HT1080 (cell line): ENCODE measurements around the gene C19orf47. TPM values are rescaled to one million over a fixed set of nuclear protein-coding genes. Genes with fewer than 3 reads are reported as not detected.

Source experiments
- DNase-seq: peaks from one replicate; pipeline ENCODE4 v3.0.0-alpha.2; 2015; ENCODE audit warnings: low read depth
- total RNA-seq: library from RNA; depleted of rRNA; stranded (reverse); fragments of >200 nt; shearing (Covaris generic); gene quantifications from 2 replicates; pipeline ENCODE4 v1.2.3, GENCODE V29; 2014

The C19orf47 gene
- total RNA-seq, 1 experiment from 2014 or later = 24.3 TPM

DNA sequence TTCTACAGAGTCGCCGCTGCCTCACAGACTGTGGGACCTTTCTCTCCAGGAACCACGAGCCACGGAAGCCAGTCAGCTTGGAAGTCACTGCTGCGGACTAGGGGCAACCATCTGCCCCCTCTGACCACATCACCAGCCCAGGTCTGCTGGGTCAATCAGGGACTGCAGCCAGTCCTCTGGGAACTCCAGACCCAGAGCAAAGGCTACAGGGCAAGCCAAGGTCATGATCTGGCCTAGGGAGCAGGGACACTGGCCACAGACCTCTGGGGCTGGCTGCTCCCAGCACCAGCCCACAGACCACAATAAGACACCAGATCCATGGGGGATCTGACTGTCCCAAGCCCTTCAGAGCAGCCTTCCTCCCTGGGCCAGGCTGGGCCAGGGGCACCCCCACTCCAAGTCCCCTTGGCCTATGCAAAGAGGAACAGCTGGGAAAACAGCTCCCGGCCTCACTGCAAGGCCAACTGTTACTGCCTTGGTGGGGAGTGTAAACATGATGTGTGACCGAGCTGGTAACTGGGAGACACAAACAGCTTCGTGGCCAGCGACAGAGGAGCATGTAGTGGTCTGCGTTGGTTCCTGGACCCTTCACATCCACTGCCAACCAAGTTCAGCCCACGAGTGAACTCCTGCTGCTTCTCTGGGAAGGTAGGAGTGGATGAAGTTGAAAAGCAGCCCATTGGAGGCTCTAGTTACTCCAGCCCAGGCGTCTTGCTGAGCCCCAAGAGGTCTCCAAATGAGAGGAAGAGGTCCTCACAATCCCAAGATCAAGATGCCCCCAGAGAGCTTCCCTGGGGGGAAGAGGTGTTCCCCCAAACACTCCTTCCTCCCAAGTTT lies 64.6 kb downstream of the C19orf47 start:
- DNase-seq = no peak

DNA sequence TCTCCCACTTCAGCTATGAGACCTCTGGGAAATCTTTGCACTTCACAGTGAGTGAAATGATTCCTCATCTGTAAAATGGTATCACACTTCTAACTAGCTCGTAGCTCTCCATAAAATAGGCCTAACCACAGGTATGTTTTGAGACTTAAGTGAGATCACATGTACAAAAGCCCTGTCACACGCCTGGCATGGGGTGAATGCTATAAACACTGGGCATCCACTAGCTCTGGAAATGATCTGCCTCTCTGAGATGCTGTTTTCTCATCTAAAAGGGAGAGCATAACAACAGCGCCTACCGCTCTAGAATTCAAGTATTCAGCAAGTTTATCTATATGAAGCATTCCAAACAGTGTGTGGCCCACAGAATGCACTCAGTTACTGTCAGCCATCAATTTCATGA lies 65.3 kb downstream of the C19orf47 start:
- DNase-seq = no peak

DNA sequence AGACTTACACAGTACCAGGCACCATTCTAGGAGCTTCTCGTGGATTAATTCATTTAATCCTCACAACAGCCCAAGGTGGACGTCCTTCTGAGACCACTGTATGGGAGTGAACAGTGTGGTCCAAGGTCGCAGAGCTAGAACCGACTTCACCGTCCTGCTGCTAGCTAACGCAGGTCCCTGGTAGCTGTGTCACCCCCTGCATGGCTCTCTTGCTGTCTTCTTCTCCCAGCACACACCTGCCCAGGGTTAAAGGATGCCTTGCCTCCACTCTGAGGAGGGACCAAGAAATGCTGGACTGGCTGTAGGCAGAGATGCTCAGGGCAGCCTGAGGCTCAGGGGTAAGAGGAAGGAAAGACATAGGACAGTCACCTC lies 66.0 kb downstream of the C19orf47 start:
- DNase-seq = no peak

DNA sequence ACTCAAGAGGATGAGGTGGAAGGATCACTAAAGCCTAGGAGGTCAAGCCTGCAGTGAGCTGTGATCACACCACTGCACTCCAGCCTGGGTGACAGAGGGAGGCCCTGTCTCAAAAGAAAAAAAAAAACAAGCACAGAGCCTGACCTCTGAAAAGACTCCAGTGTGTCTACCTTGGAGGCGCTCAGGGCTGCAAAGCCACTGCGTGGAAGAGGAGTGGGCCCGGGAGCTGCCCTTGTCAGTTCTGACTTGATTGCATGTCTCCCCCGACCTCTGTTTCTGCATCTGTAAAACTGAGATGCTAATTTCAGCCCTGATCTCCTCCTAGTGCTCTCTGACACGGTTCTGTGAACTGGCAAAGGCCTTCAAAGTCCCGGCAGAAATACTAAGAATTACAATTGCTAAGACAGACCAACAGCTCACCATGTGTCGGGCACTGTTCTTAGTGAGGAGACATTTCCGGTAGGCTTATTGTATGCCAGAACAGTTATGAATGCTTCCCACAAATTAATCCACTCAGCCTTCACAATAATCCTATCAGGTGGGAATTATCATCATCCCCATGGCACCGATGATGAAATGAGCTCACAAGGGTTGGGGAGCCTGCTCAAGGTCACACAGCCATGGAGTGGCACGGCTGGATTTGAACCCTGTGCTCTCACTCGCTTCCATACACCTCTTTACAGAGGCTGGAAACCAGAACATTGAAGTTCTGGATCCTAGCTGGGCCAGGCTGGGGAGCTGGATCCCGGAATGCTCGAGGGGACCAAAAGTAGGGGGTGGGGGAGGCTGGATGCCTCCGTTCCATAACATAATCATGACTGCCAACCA lies 66.6 kb downstream of the C19orf47 start:
- no peak for DNase-seq

DNA sequence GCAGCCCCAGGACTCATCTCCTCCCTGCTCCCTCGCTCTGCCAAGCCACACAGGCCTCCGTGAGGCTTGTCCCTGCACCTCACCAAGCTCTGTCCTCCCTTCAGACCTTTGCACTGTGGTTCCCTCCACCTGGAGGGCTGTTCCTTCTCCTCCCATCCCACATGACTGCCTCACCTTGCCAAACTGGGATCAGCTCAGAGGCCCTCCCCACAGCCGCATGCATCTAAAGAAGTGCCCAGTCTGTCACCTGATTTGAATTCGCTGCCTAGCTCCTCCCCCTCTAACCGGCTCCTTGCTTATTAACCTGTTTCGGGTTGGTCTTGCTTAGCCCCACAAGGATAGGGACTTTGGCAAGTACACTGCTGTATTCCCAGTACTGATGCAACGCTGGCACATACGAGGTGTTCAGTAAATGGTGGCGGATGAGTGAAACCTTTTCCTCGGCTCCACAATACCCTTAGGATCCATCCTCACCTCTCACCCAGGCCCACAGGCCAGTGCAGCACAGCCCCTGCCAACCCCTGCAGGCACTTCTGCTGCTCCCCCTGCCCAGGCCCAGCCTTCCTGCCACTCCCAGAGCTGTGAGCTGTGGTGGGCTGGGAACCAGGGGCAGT lies 67.5 kb downstream of the C19orf47 start:
- no peak for DNase-seq

DNA sequence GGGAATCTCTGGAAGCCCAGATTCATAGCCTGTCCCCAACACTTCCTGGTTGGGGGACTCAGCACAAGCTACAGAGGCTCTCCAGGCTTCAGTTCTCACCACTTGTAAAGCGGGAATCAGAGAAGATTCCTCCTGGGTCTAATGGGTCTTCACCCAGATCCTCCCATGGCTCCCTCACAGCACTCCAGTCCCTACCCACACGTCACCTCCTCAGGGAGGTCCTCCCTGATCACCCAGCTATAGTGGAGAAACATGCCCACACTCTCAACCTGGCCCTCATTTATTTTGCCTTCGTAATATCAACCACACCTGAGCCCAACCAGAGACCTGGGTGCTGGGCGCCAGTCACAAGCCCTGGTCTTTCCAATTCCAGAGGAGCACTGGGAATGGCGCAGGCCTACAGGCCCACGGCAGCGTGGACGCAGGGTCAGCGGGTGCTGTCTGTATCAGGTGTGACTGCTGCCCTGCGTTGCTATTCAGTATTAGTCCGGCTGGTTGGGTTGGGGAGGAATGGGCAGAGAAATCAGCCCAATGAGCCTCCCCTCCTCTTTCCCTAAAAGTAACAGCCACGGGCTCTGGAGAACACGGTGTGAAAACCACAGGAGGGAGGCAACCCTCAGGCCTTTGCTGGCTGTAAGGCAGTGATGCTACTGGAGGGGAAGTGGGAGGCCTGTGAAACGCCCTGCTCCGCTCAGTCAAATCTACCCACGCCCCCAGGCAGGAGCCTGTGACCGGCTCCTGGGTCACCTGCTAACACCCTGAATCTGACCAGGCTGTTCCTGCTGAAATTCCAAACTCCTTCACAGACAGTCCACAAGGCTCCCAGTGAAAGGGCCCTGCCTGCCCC lies 68.2 kb downstream of the C19orf47 start:
- DNase-seq = no peak

DNA sequence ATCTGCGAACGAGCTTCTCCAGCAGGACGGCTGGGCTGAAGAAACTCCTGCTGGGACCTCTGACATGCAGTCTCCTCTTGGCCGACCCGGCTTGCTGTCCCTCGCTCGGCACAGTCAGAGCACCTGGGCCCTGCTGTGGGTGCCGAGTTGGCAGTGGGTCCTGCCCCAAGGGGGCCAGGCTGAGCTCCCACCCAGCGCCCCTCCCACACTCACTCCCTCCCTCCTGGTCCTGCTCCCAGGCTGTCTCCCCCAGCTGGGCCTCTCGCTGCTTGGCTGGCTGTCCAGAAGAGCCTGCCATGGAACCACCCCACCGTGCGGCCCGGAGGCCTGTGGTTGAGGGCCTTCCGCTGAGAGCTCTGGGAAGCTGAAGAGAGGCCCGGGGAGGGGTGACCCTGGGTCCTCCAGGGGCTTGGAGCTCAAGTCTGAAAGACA lies 69.1 kb downstream of the C19orf47 start:
- no peak for DNase-seq

DNA sequence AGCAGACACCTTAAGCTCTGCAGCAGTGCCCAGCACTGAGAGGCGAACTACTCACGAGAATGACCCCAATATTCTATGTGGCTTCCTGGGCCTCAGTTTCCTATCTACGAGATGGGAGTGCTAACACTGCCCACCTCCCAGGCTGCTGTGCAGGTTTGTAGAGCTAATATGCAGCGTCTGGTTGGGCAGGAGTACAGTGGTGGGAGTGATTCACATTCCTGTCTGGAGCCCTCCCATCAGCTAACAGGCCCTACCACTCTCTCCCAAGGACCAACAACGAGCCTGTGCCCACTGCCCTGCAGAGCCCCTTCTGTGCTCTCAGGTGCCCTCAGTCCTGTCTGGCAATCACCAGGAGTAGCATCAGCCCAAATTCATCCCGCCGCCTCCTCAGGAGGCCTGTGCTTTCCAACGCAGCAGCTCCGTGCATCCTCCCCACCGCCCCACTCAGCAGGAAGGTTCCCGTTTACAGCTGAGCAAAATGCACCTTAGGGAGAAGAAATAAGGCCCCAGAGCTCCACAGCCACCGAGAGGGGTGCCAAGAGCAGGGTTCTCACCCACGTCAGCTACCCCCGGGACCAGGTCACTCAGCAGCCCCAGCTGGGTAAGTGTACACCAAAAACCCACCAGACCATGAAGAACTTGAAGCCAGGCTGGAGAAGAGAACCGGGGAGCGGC lies 69.7 kb downstream of the C19orf47 start:
- DNase-seq = no peak

DNA sequence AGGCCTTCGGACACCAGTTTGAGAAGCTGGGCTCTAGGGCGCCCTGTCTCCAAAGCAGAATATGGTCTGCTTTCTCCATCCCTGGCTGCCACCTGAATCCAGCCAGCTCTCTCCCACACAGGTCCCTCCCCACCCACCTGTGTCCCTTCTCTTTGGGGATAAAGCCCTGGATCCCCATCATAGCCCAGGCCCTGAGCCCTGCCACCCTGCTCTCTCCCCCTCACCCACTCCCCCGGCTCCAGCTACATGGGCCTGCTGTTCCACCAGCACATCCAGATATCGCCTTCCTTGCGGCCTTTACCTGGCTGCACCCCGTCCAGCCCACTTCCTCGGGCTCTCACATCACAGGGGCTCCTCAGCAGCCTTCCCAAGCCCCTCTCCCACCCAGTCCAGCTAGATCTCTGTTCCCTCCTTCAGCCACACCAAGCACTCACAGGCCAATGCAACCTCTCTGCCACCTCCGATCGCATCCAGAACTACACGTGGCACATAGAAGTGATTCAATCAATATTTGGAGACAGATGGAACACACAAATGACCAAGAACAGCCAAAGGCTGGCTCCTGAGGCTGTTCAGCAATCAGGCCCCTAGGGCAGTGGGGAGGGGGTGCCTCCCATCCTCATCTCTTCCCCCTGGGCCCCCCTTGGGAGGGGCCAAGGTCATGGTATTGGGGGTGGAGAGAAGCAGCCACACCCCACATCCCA lies 70.7 kb downstream of the C19orf47 start:
- no peak for DNase-seq

DNA sequence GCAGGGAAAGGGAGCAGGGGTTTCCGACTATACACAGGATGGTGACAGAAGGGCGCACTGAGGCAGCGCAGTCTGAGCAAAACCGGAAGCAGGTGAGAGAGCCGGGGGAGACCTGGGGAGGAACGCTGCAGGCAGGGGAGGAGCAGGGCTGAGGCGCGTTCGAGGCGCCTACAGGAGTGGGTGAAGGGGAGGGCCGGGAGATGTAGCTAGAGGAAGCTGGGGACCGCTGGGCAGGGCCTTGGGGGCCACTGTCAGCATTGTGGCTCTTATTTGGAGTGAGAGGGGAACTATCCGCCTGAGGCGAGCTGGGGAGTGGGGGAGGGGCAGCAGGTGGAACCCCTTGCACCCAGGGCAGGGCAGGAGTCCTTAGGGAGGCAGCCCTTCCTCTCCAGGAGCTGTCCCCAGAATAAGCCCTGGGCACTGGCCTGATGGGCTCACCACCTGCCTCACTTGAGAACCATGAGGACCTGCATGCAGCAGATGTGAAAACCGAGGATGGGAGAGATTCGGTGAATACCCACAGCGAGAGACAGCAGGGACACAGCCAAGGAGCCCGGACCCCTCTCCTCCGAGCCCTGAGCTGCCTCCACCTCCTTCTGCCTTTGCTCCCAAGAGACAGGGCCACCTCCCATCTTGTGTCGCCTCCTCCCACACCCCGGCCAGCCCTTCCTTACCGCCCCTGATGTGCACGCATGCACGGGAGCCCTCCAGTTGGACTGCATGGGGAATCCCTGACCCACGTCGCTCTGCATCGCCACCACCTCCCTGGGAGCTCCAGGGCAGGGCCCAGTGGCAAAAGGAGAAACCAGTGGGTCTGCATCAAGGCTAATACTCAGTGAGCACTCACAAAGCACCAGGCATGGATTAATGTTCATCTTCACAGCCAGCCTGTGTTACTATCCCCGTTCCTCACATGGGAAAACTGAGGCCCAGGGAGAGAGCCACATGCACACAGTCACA lies 73.3 kb downstream of the C19orf47 start:
- DNase-seq = no peak

DNA sequence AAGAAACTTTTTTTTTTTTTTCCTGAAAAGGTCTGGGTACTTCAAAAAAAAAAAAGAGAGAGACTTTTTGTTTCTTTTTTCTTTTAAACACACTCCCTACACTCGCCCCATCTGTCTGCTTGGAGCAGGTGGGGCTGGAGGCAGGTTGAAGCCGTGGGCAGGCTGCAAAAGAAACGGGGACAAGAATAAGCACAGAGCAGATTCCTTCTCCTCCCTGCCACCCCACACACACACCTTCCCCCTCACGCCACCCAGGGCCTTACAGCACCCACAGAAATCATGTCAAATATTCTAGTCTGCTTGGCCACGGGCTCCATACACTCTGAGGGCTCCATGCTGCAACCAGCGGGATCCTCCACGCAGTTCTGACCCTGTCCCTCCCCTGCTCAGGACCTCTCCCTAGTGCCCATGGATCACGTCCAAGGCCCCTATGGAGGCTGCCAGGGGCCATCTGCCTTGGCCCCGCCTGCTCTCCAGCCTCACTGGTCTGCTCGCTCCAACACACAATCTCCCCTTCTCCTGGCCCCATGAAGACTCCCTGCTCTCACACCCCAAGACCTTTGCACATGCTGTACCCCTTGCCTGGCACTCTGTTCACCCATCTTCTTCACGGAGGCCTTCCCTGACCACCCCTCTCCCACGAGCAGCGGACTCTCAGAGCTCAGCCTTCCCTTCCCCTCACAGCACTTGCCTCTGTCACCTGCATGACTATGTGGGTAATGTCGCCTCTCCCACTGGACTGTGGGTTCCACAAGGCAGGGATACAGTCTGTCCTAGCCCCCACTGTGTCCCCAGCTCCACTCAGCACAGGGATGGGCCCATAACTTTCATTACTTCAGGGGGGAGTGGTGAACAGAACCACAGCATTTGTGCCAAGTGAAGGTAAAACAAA lies 74.5 kb downstream of the C19orf47 start:
- no peak for DNase-seq

DNA sequence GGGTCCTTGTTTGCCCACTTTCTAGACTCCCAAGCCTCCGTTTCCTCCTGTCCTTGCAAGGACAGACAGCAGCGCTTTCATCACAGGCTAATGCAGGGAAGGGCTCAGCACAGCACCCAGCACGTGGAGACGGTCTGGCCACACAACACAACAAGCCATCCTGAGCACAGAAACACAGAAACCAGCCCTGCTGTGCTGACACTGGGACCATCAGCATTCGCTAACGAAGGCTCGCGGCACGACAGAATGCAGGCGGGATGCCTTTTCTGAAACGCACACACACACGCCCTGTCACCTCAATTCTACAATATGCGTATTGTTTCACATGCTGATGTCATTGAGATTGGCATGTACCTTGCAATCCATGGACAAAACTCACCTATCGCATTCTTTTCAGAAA lies 75.9 kb downstream of the C19orf47 start:
- DNase-seq = no peak

DNA sequence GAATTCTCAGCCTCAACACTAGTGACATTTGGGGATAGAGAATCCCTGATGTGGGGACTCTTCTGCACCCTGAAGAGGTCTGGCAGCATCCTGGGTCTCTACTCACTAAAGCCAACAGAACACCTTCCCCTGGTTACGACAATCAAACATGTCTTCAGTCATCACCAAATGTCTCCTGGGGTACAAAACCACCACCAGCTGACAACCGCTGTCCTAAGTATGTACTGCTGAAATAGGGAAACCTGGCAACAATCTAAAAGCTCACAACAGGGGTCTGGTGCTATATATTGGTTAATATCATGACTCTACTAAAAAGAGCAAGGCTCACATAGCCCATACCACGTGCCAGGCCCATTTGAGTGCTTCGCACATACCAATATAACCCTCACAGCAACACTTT lies 76.5 kb downstream of the C19orf47 start:
- DNase-seq = no peak

DNA sequence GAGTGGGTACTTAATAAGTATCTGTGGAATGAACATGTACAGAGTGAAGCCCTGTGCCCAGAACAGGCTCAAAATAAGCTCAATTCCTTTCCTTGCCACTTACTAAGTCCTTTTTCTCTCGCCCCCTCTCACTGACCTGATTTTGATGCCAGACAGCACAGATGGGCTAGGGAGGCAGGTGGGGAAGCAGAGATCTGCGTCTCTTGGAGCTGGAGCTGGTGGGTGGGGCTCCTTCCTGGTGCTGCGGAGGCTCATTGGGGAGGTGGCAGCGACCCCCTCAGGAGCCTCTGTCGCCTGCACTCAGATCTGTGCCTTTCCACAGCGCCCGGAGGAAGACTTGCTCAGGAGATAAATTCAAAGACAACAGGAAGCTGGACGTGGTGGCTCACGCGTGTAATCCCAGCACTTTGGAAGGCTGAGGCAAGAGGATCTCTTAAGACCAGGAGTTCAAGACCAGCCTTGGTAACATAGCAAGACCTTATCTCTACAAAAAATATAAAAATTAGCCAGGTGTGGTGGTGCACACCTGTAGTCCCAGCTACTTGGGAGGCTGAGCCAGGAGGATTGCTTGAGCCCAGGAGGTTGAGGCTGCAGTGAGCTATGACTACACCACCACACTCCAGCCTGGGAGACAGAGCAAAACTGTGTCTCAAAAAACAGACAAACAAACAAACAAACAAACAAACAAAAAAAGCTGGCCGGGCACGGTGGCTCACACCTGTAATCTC lies 77.7 kb downstream of the C19orf47 start:
- DNase-seq = no peak
